HCT116 (cell line): Measurements from ENCODE around the gene CNNM4. TPM values are rescaled to one million over a fixed set of nuclear protein-coding genes. Genes with fewer than 3 reads are reported as not detected.
"Not testable (repeated sequence)": the region's sequence is repeated elsewhere in the genome, so short reads cannot be mapped to it uniquely, and the experiment has no call there.

Source experiments
- ATAC-seq: fragments of 200-7000 bp; cut with Tn5 transposase; 2 replicates; pipeline ENCODE4 v1.9.1; 2020; ENCODE audit warnings: mild to moderate bottlenecking, moderate library complexity
- BruUV-seq: library from RNA; stranded (reverse); fragments of 400-500 nt; replicated peaks from 2 replicates; lab custom pipeline; 2021; lab: Mats Ljungman, UMichigan
- CTCF ChIA-PET: fragments of 300-600 bp; sonication (Branson Sonifier 250); formaldehyde crosslinking; loops from one replicate; lab custom pipeline; 2021; ENCODE audit warnings: antibody characterized with exemption; lab: Charles Lee
- POLR2A ChIA-PET: fragments of 300-600, 350-600 bp; sonication (Branson Sonifier 250); formaldehyde crosslinking; loops from one replicate; lab custom pipeline; 2021; ENCODE audit warnings: antibody characterized with exemption; lab: Charles Lee
- RAD21 ChIA-PET, 2 experiments: fragments of 300-600 bp; sonication (Branson Sonifier 250); formaldehyde crosslinking; loops; one replicate each; lab custom pipeline; 2023; ENCODE audit warnings: low total read pairs in 2 of 2; ENCODE audit not compliant: uncharacterized antibody in 2 of 2, unreplicated experiment in 2 of 2, low non-redundant PET in 1 of 2; lab: Charles Lee
- DNase-seq: peaks from one replicate; pipeline ENCODE4 v3.0.0-alpha.2; 2010; ENCODE audit warnings: low read depth, low spot score
- H2AFZ ChIP-seq: fragments of 200-600 bp; shearing (Covaris generic), sonication (generic); 2 replicates; pipeline ENCODE4 v1.6.1; 2017; ENCODE audit warnings: low read depth, mixed run types, mixed read lengths, antibody characterized with exemption, low read length; ENCODE audit not compliant: poor library complexity, severe bottlenecking
- H3K27ac ChIP-seq: 2 replicates; pipeline ENCODE4 v1.5.1; 2012; ENCODE audit warnings: low read depth, low read length
- H3K27me3 ChIP-seq: fragments of 200-600 bp; sonication (generic); 2 replicates; pipeline ENCODE4 v1.6.1; 2016; ENCODE audit warnings: mixed run types, low read length, mixed read lengths; ENCODE audit not compliant: insufficient read depth
- H3K36me3 ChIP-seq, 2 experiments: fragments of 200-500 bp in 1 of 2; fragments of 200-600 bp in 1 of 2; sonication (Bioruptor generic) in 1 of 2; sonication (generic) in 1 of 2; 2 replicates each; pipeline versions ENCODE4 v1.5.1 to v1.6.1; 2014 to 2016; ENCODE audit warnings: low read length in 2 of 2, inconsistent platforms in 1 of 2, mixed read lengths in 1 of 2, mixed run types in 1 of 2; ENCODE audit not compliant: insufficient read depth in 2 of 2, control insufficient read depth in 1 of 2
- H3K4me1 ChIP-seq, 2 experiments: fragments of 200-600 bp in 1 of 2; sonication (generic) in 1 of 2; 2 replicates each; pipeline versions ENCODE4 v1.5.1 to v1.6.1; 2012 to 2017; ENCODE audit warnings: low read length in 2 of 2, inconsistent platforms in 1 of 2, mild to moderate bottlenecking in 1 of 2, mixed read lengths in 1 of 2, mixed run types in 1 of 2, moderate library complexity in 1 of 2; ENCODE audit not compliant: insufficient read depth in 2 of 2, control insufficient read depth in 1 of 2
- H3K4me2 ChIP-seq: fragments of 200-600 bp; sonication (generic); 2 replicates; pipeline ENCODE4 v1.6.1; 2017; ENCODE audit warnings: mixed run types, low read length, mixed read lengths
- H3K4me3 ChIP-seq, 2 experiments: fragments of 200-600 bp in 1 of 2; sonication (generic) in 1 of 2; replicated peaks in 1 of 2; 2 replicates each; pipeline ENCODE4 v1.5.1; 2011 to 2016; ENCODE audit warnings: low read length in 2 of 2, control low read depth in 1 of 2, low read depth in 1 of 2, mild to moderate bottlenecking in 1 of 2, mixed read lengths in 1 of 2, mixed run types in 1 of 2
- H3K79me2 ChIP-seq: fragments of 200-600 bp; sonication (generic); 2 replicates; pipeline ENCODE4 v1.6.1; 2017; ENCODE audit warnings: mild to moderate bottlenecking, mixed run types, low read length, moderate library complexity, mixed read lengths; ENCODE audit not compliant: insufficient read depth
- H3K9ac ChIP-seq: fragments of 200-600 bp; sonication (generic); 2 replicates; pipeline ENCODE4 v1.6.1; 2016; ENCODE audit warnings: low read length, mixed read lengths
- H3K9me2 ChIP-seq: fragments of 200-600 bp; sonication (generic), shearing (Covaris generic); 2 replicates; pipeline ENCODE4 v1.6.1; 2017; ENCODE audit warnings: mixed run types, mild to moderate bottlenecking, moderate library complexity; ENCODE audit not compliant: insufficient read depth
- H3K9me3 ChIP-seq, 2 experiments: fragments of 200-500 bp in 1 of 2; fragments of 200-600 bp in 1 of 2; sonication (Bioruptor generic) in 1 of 2; sonication (generic) in 1 of 2; 2 replicates each; pipeline ENCODE4 v1.6.1; 2014 to 2017; ENCODE audit warnings: low read length in 2 of 2, mixed read lengths in 2 of 2, inconsistent platforms in 1 of 2, low read depth in 1 of 2, mild to moderate bottlenecking in 1 of 2, mixed run types in 1 of 2, moderate library complexity in 1 of 2; ENCODE audit not compliant: control insufficient read depth in 1 of 2, insufficient read depth in 1 of 2
- H4K20me1 ChIP-seq: fragments of 200-600 bp; sonication (generic), shearing (Covaris generic); 2 replicates; pipeline ENCODE4 v1.6.1; 2017; ENCODE audit warnings: mixed run types, mild to moderate bottlenecking, moderate library complexity; ENCODE audit not compliant: insufficient read depth
- POLR2A ChIP-seq: IDR thresholded peaks from 2 replicates; pipeline ENCODE4 v1.7.0; 2011; ENCODE audit warnings: borderline replicate concordance; ENCODE audit not compliant: insufficient read depth, insufficient read length; ENCODE audit errors: extremely low read depth
- YY1 ChIP-seq: IDR thresholded peaks from 2 replicates; pipeline ENCODE4 v1.6.1; 2011; ENCODE audit warnings: low read length, low read depth, moderate library complexity, mild to moderate bottlenecking; ENCODE audit not compliant: insufficient replicate concordance; ENCODE audit errors: extremely low read depth
- intact Hi-C: fragments of 100-400 bp; cut with micrococcal nuclease; formaldehyde crosslinking; loops from 2 replicates; pipeline ENCODE4 v1.10.0; 2022
- total RNA-seq: library from RNA; stranded (reverse); gene quantifications from one replicate; pipeline ENCODE4 v1.2.1, GENCODE V29; 2021; ENCODE audit not compliant: unreplicated experiment
- TF ChIP-seq, protein P1 (sequence below): IDR thresholded peaks from 2 replicates; pipeline ENCODE4 v1.6.1; 2012

CNNM4 gene
- total RNA-seq, 1 experiment from 2014 or later = 7.9 TPM

DNA sequence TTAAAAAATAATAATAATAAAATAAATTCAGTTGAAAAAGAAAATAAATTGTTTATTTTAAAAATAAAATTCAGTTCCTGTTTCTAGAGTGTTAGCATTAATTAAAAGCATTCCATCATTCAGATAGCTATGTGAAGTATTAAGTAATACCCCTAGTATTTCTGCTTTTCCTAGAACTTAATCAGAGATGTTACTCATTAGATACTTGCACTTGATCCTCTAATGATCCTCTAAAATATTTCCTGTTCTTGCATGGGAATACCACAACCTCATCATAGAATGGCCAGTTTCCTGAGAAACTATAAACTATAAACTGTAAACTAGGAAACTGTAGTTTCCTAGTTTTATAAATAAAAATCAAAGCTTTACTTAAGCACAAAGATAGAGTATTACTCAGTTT lies 44.3 kb downstream of the CNNM4 start:
- peaks cover 0 to 5% of the 10 kb centered on the region in 2 experiments; a peak in 1 of 4 replicates for H3K4me1 ChIP-seq
- no peak overlapping the region for H3K27ac ChIP-seq
- no peak for ATAC-seq
- H2AFZ ChIP-seq = no peak overlapping the region
- BruUV-seq = no TSS peak
- no peaks in the 10 kb centered on the region for H3K9me3 ChIP-seq
- no peaks in the 10 kb centered on the region for H3K79me2 ChIP-seq
- H3K4me3 ChIP-seq = no peak overlapping the region
- H3K9ac ChIP-seq = no peak overlapping the region
- TF ChIP-seq POLR2A (no peak), YY1 (no peak)
- TF ChIP-seq, protein P1, sequence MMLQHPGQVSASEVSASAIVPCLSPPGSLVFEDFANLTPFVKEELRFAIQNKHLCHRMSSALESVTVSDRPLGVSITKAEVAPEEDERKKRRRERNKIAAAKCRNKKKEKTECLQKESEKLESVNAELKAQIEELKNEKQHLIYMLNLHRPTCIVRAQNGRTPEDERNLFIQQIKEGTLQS = no peak
- TF ChIP-seq, all 23 proteins: peak for 0
- no peak for DNase-seq
- ChIA-PET CTCF (no interaction called here), POLR2A (no interaction called here), RAD21 (no interaction called here)
- H3K9me2 ChIP-seq = no peaks in the 10 kb centered on the region
- peaks cover 0 to 9% of the 10 kb centered on the region in 2 experiments; a peak in 3 of 4 replicates for H3K36me3 ChIP-seq
- no peaks in the 10 kb centered on the region for H3K27me3 ChIP-seq
- intact Hi-C loops = loop anchor here (5.0 kb wide), 1 partner anchor 253 kb away; no protein-coding TSS in a partner anchor
- no peaks in the 10 kb centered on the region for H4K20me1 ChIP-seq
- H3K4me2 ChIP-seq = no peak overlapping the region

- BruUV-seq, H3K9me2 ChIP-seq, H2AFZ ChIP-seq, H3K79me2 ChIP-seq, intact Hi-C loops, H3K9me3 ChIP-seq, H3K36me3 ChIP-seq, H3K9ac ChIP-seq, H3K4me2 ChIP-seq, H4K20me1 ChIP-seq, H3K4me1 ChIP-seq, RAD21 ChIA-PET, ATAC-seq, H3K27ac ChIP-seq, H3K4me3 ChIP-seq, CTCF ChIA-PET, DNase-seq, H3K27me3 ChIP-seq: not testable (repeated sequence)
- POLR2A ChIA-PET = interaction anchor here (1.0 kb wide), 1 partner anchor 10 kb away, joined by 3 read pairs; the partner anchor contains the start of gene CNNM3
Measured at GRCh38 chr2:96805946-96806345, 45.2 kb downstream of the CNNM4 start.
